T-cell (primary cell): ENCODE results near the gene KCTD17. TPM values are rescaled to one million over a fixed set of nuclear protein-coding genes. Genes with fewer than 3 reads are reported as not detected.

Source experiments
- ATAC-seq, 4 experiments: fragments of 200-7000 bp in 3 of 4; fragments of 150-1000 bp in 1 of 4; cut with Tn5 transposase; replicated peaks in 1 of 4; 1 replicate in 3 of 4; 2 replicates in 1 of 4; pipeline ENCODE4 v1.10.0; 2021; ENCODE audit warnings: moderate library complexity in 3 of 4, mild to moderate bottlenecking in 2 of 4, moderate number of reproducible peaks in 1 of 4
- CTCF ChIA-PET, 2 donors: fragments of 300-600 bp; sonication (Branson Sonifier 250); formaldehyde crosslinking; loops; one replicate each; lab custom pipeline; 2022; ENCODE audit warnings: antibody characterized with exemption in 2 of 2; lab: Charles Lee
- POLR2A ChIA-PET, 2 donors: fragments of 300-600 bp; sonication (Branson Sonifier 250); formaldehyde crosslinking; loops; one replicate each; lab custom pipeline; 2022; ENCODE audit warnings: antibody characterized with exemption in 2 of 2; lab: Charles Lee
- DNase-seq, 35 experiments: peaks; one replicate each; pipeline versions ENCODE4 v3.0.0 to v3.0.0-alpha.2; 2013 to 2023
- H3K27ac ChIP-seq: one replicate; pipeline ENCODE4 v1.5.1; 2013; ENCODE audit warnings: low read length
- H3K27me3 ChIP-seq, 2 experiments: replicated peaks in 1 of 2; 1 replicate in 1 of 2; 2 replicates in 1 of 2; pipeline versions ENCODE4 v1.6.1 to v1.7.0; 2013; ENCODE audit warnings: low read length in 1 of 2, mixed read lengths in 1 of 2; ENCODE audit not compliant: control insufficient read depth in 2 of 2, insufficient read depth in 2 of 2; ENCODE audit errors: extremely low read depth in 1 of 2
- H3K36me3 ChIP-seq, 2 donors: 1 replicate in 1 of 2; 2 replicates in 1 of 2; pipeline versions ENCODE4 v1.6.1 to v1.7.0; 2013; ENCODE audit warnings: low read length in 1 of 2; ENCODE audit not compliant: control insufficient read depth in 2 of 2, insufficient read depth in 1 of 2; ENCODE audit errors: extremely low read depth in 1 of 2
- H3K4me1 ChIP-seq, 2 experiments: 1 replicate in 1 of 2; 2 replicates in 1 of 2; pipeline versions ENCODE4 v1.6.1 to v1.7.0; 2013; ENCODE audit warnings: low read length in 2 of 2, mixed read lengths in 1 of 2; ENCODE audit not compliant: insufficient read depth in 2 of 2, control insufficient read depth in 1 of 2; ENCODE audit errors: extremely low read depth in 1 of 2
- H3K4me3 ChIP-seq, 2 donors: 1 replicate in 1 of 2; 2 replicates in 1 of 2; pipeline versions ENCODE4 v1.5.1 to v1.7.0; 2013; ENCODE audit warnings: mild to moderate bottlenecking in 2 of 2, low read length in 1 of 2, moderate library complexity in 1 of 2; ENCODE audit not compliant: control insufficient read depth in 1 of 2; ENCODE audit errors: extremely low read depth in 1 of 2
- H3K9me3 ChIP-seq: 2 replicates; pipeline ENCODE4 v1.7.0; 2013
- H3K27ac Mint-ChIP-seq, 2 donors: one replicate each; pipeline ENCODE4 v1.8.0; 2020 to 2021; ENCODE audit warnings: mild to moderate bottlenecking in 2 of 2, mixed read lengths in 2 of 2
- H3K27me3 Mint-ChIP-seq, 2 donors: one replicate each; pipeline ENCODE4 v1.8.0; 2021 to 2022; ENCODE audit warnings: mixed read lengths in 2 of 2
- H3K36me3 Mint-ChIP-seq: one replicate; pipeline ENCODE4 v1.8.0; 2021; ENCODE audit warnings: mixed read lengths
- H3K4me1 Mint-ChIP-seq, 3 donors: one replicate each; pipeline ENCODE4 v1.8.0; 2020 to 2022; ENCODE audit warnings: mixed read lengths in 3 of 3, mild to moderate bottlenecking in 1 of 3
- H3K4me3 Mint-ChIP-seq, 3 donors: one replicate each; pipeline ENCODE4 v1.8.0; 2020 to 2022; ENCODE audit warnings: mild to moderate bottlenecking in 3 of 3, mixed read lengths in 3 of 3, moderate library complexity in 3 of 3
- H3K9me3 Mint-ChIP-seq, 3 donors: one replicate each; pipeline ENCODE4 v1.8.0; 2020 to 2022; ENCODE audit warnings: mixed read lengths in 3 of 3
- WGBS: methylation state at CpG from one replicate; pipeline ENCODE4 v1.1.5; 2013; ENCODE audit warnings: missing lambda C conversion rate; ENCODE audit not compliant: insufficient coverage; 5-methylcytosine and 5-hydroxymethylcytosine counted together
- total RNA-seq, 35 experiments: library from RNA in 6 of 35; stranded (reverse) in 6 of 35; fragments of 120-200 nt in 1 of 35; gene quantifications; one replicate each; pipeline versions ENCODE4 v1.2.1 to v1.2.4 and lab custom pipeline; 2013 to 2026

The KCTD17 gene
- total RNA-seq, 5 donors from 2014 or later (not counting 1 experiment from before 2014, with no cell fraction given): 24.0 to 36.2 (median 35.1) TPM

GRCh38 chr22:37060801-37061610, 9.5 kb downstream of the KCTD17 start:
- Histone ChIP-seq H3K4me3 (no peak overlapping the region), H3K27ac (no peak overlapping the region), H3K36me3 (peaks cover 17 to 24% of the 10 kb centered on the region in 2 donors), H3K9me3 (no peaks in the 10 kb centered on the region), H3K4me1 (peaks cover 0 to 20% of the 10 kb centered on the region in 2 experiments), H3K27me3 (no peaks in the 10 kb centered on the region)
- ChIA-PET POLR2A (no interaction called here), CTCF (no interaction called here)
- no peak overlapping the region for H3K27ac Mint-ChIP-seq
- no peak overlapping the region for H3K4me3 Mint-ChIP-seq
- peaks cover 30% of the 10 kb centered on the region for H3K36me3 Mint-ChIP-seq
- DNase-seq (no peak), ATAC-seq (no peak)
- H3K27me3 Mint-ChIP-seq: no peaks in the 10 kb centered on the region
- H3K4me1 Mint-ChIP-seq: peaks cover 3 to 16% (median 7%) of the 10 kb centered on the region in 3 donors
- no peaks in the 10 kb centered on the region for H3K9me3 Mint-ChIP-seq
- 45% methylated on average over 17 of the region's 28 CpGs for WGBS

DNA sequence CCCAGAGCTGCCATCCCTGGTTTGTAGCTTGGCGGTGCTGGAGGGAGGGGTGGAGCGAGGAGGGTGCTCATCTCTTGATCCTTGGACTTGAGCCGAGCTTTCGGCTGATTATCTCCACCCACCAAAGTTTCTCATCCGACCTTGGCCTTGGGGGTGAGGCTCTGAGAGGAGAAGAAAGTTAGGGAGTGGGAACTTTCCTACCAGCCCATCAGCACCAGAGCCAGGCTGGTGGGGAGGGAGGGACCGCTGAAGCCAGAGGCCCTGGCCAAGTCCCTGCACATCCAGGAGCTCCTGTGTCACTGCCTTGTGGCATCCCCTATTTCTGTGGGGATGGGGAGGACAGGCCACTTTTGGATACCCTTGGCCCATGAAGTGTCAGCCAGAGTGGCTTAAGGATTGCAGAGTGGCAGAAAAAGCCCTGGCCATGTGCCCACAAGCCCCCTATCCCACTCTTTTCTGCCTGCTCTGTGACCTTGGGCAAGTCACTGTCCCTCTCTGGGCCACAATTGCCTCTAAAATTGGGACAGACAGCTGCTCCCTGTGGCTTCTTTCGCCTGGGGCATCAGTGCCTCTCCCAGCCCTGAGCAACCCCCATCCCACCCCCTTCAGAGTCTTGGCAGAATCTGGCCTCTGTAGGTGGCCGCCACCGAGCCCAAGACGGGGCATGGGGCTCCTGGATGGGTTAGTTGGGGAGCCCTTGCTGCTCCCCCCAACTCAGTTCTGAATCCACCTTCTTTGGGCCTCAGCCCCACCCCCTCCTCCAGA, 10.3 kb downstream of the KCTD17 start:
- POLR2A ChIA-PET: no interaction called here
- 100% methylated on average over 3 of the region's 10 CpGs for WGBS
- ATAC-seq: no peak

GRCh38 chr22:37062376-37062675, 10.8 kb downstream of the KCTD17 start:
- Histone ChIP-seq H3K27ac (no peak overlapping the region), H3K36me3 (peaks cover 14 to 17% of the 10 kb centered on the region in 2 donors), H3K4me1 (peaks cover 0 to 20% of the 10 kb centered on the region in 2 experiments), H3K9me3 (no peaks in the 10 kb centered on the region), H3K27me3 (peaks cover 0 to 5% of the 10 kb centered on the region in 2 experiments), H3K4me3 (no peak overlapping the region)
- Mint-ChIP-seq H3K9me3 (no peaks in the 10 kb centered on the region), H3K36me3 (peaks cover 19% of the 10 kb centered on the region), H3K27me3 (no peaks in the 10 kb centered on the region), H3K4me1 (peaks cover 3 to 16% (median 7%) of the 10 kb centered on the region in 3 donors), H3K27ac (no peak overlapping the region), H3K4me3 (no peak overlapping the region)
- ATAC-seq: no peak
- POLR2A ChIA-PET: no interaction called here
- 59% methylated on average over 5 of the region's 7 CpGs for WGBS
- CTCF ChIA-PET: interaction anchor here in 1 of 2 donors (0.5 kb wide), 1 partner anchor 136 kb away, joined by 3 read pairs; no protein-coding TSS in a partner anchor
- no peak for DNase-seq

More for the DNA sequence above, 10.3 kb downstream of the KCTD17 start:
- Mint-ChIP-seq H3K9me3 (no peaks in the 10 kb centered on the region), H3K36me3 (peaks cover 25% of the 10 kb centered on the region), H3K4me1 (peaks cover 3 to 16% (median 7%) of the 10 kb centered on the region in 3 donors), H3K4me3 (no peak overlapping the region), H3K27me3 (no peaks in the 10 kb centered on the region), H3K27ac (no peak overlapping the region)
- H3K27ac ChIP-seq: no peak overlapping the region
- H3K36me3 ChIP-seq: peaks cover 17 to 19% of the 10 kb centered on the region in 2 donors
- CTCF ChIA-PET: interaction anchor here in 1 of 2 donors (0.5 kb wide), 1 partner anchor 137 kb away, joined by 3 read pairs; no protein-coding TSS in a partner anchor
- no peak overlapping the region for H3K4me3 ChIP-seq
- no peaks in the 10 kb centered on the region for H3K9me3 ChIP-seq
- DNase-seq: no peak
- peaks cover 0 to 20% of the 10 kb centered on the region in 2 experiments for H3K4me1 ChIP-seq
- H3K27me3 ChIP-seq: peaks cover 0 to 2% of the 10 kb centered on the region in 2 experiments

DNA sequence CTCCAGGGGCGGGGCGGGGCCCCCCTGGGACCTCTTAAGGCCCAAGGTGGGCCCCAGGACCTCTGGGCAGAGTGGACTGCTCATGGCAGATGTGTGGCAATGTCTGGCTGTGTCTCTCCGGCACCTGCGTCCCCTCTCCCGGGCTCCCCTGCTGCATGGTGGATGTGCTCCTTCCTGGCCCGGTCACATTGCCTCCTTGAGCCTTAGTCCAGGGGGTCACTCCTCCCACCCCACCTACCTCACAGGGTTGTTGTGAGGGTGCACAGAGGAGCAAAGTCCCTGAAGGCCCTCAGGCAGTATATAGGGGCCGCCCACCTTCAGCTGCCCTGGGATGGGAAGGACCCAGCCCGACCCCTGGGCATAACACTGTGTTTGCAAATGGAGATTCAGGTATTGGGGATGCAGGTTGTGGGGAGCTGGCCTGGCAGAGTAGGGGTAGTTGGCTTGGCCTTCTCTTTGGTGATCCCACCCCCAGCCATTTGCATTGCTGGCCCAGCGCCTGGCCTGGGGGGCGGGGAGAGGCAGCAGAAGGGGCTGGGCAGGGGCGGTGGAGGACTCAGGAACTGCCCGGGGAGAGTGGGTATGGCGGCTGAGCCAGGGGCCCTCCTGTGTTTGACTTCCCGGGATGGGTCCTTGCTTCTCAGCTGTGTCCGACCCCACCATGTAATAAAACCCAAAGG, 11.3 kb downstream of the KCTD17 start:
- Mint-ChIP-seq H3K4me3 (no peak overlapping the region), H3K27me3 (peaks cover 0 to 2% of the 10 kb centered on the region in 2 donors), H3K27ac (no peak overlapping the region), H3K36me3 (peaks cover 14% of the 10 kb centered on the region), H3K4me1 (peaks cover 4 to 16% (median 7%) of the 10 kb centered on the region in 3 donors), H3K9me3 (no peaks in the 10 kb centered on the region)
- H3K27me3 ChIP-seq: peaks cover 0 to 10% of the 10 kb centered on the region in 2 experiments
- ChIA-PET POLR2A (no interaction called here), CTCF (interaction anchor here in 1 of 2 donors (0.5 kb wide), 1 partner anchor 136 kb away, joined by 3 read pairs; no protein-coding TSS in a partner anchor)
- ATAC-seq (no peak), DNase-seq (no peak)
- no peak overlapping the region for H3K27ac ChIP-seq
- no peaks in the 10 kb centered on the region for H3K9me3 ChIP-seq
- peaks cover 9 to 17% of the 10 kb centered on the region in 2 donors for H3K36me3 ChIP-seq
- WGBS: 93% methylated on average over 5 of the region's 15 CpGs
- no peak overlapping the region for H3K4me3 ChIP-seq
- peaks cover 0 to 20% of the 10 kb centered on the region in 2 experiments for H3K4me1 ChIP-seq

GRCh38 chr22:37063431-37064420, 12.2 kb downstream of the KCTD17 start:
- peaks cover under 1 to 13% of the 10 kb centered on the region in 2 donors for H3K36me3 ChIP-seq
- peaks cover 6 to 16% (median 7%) of the 10 kb centered on the region in 3 donors for H3K4me1 Mint-ChIP-seq
- no peak overlapping the region for H3K27ac Mint-ChIP-seq
- peaks cover 0 to 11% of the 10 kb centered on the region in 2 donors for H3K27me3 Mint-ChIP-seq
- H3K9me3 Mint-ChIP-seq: no peaks in the 10 kb centered on the region
- DNase-seq (peak in 22 of 35 experiments; percentile 17 to 48 (median 32)), ATAC-seq (peak; percentile 31 to 65 (median 40))
- 87% methylated on average over 22 of the region's 28 CpGs for WGBS
- H3K4me1 ChIP-seq: peaks cover 0 to 22% of the 10 kb centered on the region in 2 experiments
- H3K27ac ChIP-seq: no peak overlapping the region
- H3K27me3 ChIP-seq: peaks cover 0 to 16% of the 10 kb centered on the region in 2 experiments
- H3K4me3 ChIP-seq: no peak overlapping the region
- H3K9me3 ChIP-seq: no peaks in the 10 kb centered on the region
- POLR2A ChIA-PET: no interaction called here
- CTCF ChIA-PET: interaction anchor here in 1 of 2 donors (1.2 kb wide), 1 partner anchor 16 kb away, joined by 3 read pairs; no protein-coding TSS in a partner anchor
- peaks cover 13% of the 10 kb centered on the region for H3K36me3 Mint-ChIP-seq
- no peak overlapping the region for H3K4me3 Mint-ChIP-seq
